AG04450 (cell line): ENCODE data around the gene ALDH16A1. TPM values are rescaled to one million over a fixed set of nuclear protein-coding genes. Genes with fewer than 3 reads are reported as not detected.

Experiments
- CTCF ChIA-PET: fragments of 300-600, 350-600 bp; formaldehyde crosslinking; extraction: SDS; loops from one replicate; lab custom pipeline; 2022; ENCODE audit warnings: antibody characterized with exemption, inconsistent platforms; lab: Charles Lee
- POLR2A ChIA-PET: fragments of 350-600 bp; formaldehyde crosslinking; extraction: SDS; loops from one replicate; lab custom pipeline; 2021; ENCODE audit warnings: antibody characterized with exemption, inconsistent platforms; lab: Yijun Ruan, JAX
- DNase-seq: peaks from one replicate; pipeline ENCODE4 v3.0.0-alpha.2; 2011; ENCODE audit warnings: low read depth, low spot score
- H3K27ac ChIP-seq: one replicate; pipeline ENCODE4 v1.5.1; 2012; ENCODE audit warnings: low read depth, low read length, control low read depth
- H3K27me3 ChIP-seq: one replicate; pipeline ENCODE4 v1.6.0; 2012; ENCODE audit warnings: low read length; ENCODE audit not compliant: control insufficient read depth, insufficient read depth
- H3K4me3 ChIP-seq: 2 replicates; pipeline ENCODE4 v1.5.1; 2011; ENCODE audit warnings: mild to moderate bottlenecking, low read depth, low read length, control low read depth
- H3K9me3 ChIP-seq: 2 replicates; pipeline ENCODE4 v1.5.1; 2012; ENCODE audit warnings: low read length; ENCODE audit not compliant: control insufficient read depth, insufficient read depth
- CTCF ChIP-seq: IDR thresholded peaks from 2 replicates; pipeline ENCODE4 v1.5.1; 2011; ENCODE audit warnings: low read depth, low read length, control low read depth, inconsistent platforms
- polyA plus RNA-seq: library from polyadenylated mRNA; depleted of rRNA; stranded (reverse); fragments of >200 nt; gene quantifications from 2 replicates; pipeline ENCODE4 v1.2.3, GENCODE V29; 2011

The ALDH16A1 gene
- polyA plus RNA-seq, 1 experiment, result 4.1 TPM

DNA sequence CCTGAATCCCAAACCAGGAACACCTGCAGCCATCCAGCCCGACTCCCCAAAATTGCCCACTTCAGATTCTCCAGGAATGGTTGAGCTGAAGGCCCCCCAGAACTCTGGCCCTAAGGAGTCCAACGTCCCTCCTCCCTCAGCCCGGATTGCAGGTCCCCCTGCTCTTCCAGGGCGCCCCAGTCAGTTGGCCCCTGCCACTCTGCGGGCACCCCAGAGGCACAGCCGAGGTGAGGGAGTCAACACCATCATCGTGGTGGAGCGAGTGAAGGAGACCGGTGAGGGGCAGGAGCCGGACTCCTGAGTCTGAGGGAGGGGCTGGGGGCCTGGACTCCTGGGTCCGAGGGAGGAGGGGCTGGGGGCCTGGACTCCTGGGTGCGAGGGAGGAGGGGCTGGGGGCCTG, 25.7 kb upstream of the ALDH16A1 start:
- peaks cover 18% of the 10 kb centered on the region; the same call in 1 of the 2 replicates for H3K9me3 ChIP-seq
- POLR2A ChIA-PET, result no interaction called here
- TF ChIP-seq CTCF, result no peak
- no peak for DNase-seq
- H3K27me3 ChIP-seq, result peaks cover 93% of the 10 kb centered on the region
- CTCF ChIA-PET, result interaction anchor here (1.6 kb wide), 1 partner anchor 126 kb away, joined by 4 read pairs; no protein-coding TSS in a partner anchor
- H3K27ac ChIP-seq, result no peak overlapping the region
- no peak overlapping the region for H3K4me3 ChIP-seq

DNA sequence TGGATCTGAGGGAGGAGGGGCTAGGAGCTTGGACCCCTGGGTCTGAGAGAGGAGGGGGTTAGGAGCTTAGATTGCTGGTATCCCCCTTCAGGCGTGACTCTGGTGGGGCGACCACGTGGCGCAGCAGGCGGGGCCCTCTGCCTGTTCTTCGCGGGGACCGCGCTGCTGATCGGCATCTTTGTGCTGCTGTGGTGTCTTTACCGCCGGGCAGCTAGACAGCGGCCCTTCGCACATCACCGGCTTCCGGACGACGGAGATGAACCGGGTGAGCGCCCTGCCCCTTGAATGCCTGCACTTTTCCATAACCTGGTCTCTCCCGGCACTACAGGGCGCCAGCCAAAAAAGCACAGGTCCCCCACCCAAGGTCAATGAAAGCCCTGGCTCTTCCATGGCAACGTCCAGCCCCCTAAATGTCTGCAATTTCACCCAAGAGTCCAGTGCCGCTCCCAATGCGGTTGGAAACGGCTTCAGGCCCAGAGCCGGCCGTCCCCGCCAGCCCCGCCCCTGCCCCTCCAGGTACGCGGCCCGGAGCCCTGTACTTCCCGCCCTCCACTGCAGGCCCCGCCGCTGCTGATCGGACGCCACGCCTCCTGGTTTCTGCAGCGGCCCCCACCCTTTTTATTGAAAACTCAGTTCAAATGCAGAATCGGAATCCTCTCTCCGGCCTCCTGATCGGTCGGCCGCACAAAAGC, 25.0 kb upstream of the ALDH16A1 start:
- TF ChIP-seq CTCF, result no peak
- H3K27ac ChIP-seq, result no peak overlapping the region
- no peak overlapping the region for H3K4me3 ChIP-seq
- H3K27me3 ChIP-seq, result peaks cover 94% of the 10 kb centered on the region
- H3K9me3 ChIP-seq, result peaks cover 22% of the 10 kb centered on the region; the same call in 1 of the 2 replicates
- DNase-seq, result no peak
- ChIA-PET CTCF (interaction anchor here (0.5 kb wide), 1 partner anchor 333 kb away, joined by 3 read pairs; no protein-coding TSS in a partner anchor), POLR2A (interaction anchor here (1.1 kb wide), 1 partner anchor 15 kb away, joined by 7 read pairs; no protein-coding TSS in a partner anchor)

DNA sequence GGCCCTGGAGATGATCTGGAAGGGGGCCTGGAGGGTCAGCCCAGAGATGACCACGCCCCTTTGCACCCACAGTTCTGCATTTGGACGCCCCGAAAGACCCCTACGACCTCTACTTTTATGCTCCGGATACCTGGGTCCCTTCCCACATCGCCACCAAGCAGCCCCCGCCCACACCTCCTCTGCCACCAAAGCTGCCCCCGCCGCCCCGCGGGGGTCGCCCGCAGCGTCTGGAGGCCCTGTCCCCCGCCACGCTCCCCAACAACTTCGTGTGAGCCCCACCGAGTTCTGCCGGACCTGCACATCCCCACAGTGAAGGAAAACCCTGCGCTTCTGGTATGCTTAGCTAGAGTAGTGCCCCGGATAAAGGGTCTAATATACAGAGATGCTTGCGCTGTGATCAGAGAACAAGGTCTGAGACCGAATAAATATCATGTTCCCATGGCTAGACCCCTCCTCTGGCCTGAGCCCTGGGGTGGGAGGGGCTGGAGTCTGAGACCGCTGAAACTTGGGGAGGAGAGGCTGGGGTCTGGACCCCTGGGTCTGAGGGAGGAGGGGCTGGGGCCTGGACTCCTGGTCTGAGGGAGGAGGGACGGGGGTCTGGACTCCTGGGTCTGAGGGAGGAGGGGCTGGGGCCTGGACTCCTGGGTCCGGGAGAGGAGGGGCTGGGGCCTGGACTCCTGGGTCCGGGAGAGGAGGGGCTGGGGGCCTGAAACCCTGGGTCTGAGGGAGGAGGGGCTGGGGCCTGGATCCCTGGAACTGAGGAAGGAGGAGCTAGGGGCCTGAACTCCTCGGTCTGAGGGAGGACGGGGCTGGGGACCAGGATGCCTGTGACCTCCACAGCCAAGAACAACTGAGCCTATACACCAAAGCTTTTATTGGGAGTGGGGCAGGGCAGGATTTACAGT, 24.2 kb upstream of the ALDH16A1 start:
- DNase-seq, result no peak
- POLR2A ChIA-PET, result interaction anchor here (1.1 kb wide), 1 partner anchor 14 kb away, joined by 7 read pairs; no protein-coding TSS in a partner anchor
- H3K4me3 ChIP-seq, result no peak overlapping the region
- H3K9me3 ChIP-seq, result peaks cover 22% of the 10 kb centered on the region; the same call in 1 of the 2 replicates
- CTCF ChIA-PET, result interaction anchor here (0.5 kb wide), 1 partner anchor 334 kb away, joined by 3 read pairs; no protein-coding TSS in a partner anchor
- H3K27me3 ChIP-seq, result peaks cover 94% of the 10 kb centered on the region
- TF ChIP-seq CTCF, result no peak
- no peak overlapping the region for H3K27ac ChIP-seq

GRCh38 chr19:49430172-49430677, 22.8 kb upstream of the ALDH16A1 start:
- DNase-seq, result no peak
- POLR2A ChIA-PET, result no interaction called here
- CTCF ChIA-PET, result no interaction called here
- H3K9me3 ChIP-seq, result peaks cover 25% of the 10 kb centered on the region; the same call in 1 of the 2 replicates
- H3K27me3 ChIP-seq, result peaks cover 98% of the 10 kb centered on the region
- no peak overlapping the region for H3K4me3 ChIP-seq
- TF ChIP-seq CTCF, result no peak
- H3K27ac ChIP-seq, result no peak overlapping the region
